DOHH2 (cell line): ENCODE data around the gene MAP2K6.

Experiments
- H3F3A ChIP-seq: fragments of 200-600 bp; sonication (generic), shearing (Covaris generic); 2 replicates; pipeline ENCODE4 v1.6.0; 2016; ENCODE audit warnings: antibody characterized with exemption, mild to moderate bottlenecking; ENCODE audit not compliant: control insufficient read depth, insufficient read depth
- H3K27ac ChIP-seq: fragments of 200-600 bp; sonication (generic); 2 replicates; pipeline ENCODE4 v1.5.1; 2014; ENCODE audit warnings: low read depth, mild to moderate bottlenecking, low read length, moderate library complexity
- H3K27me3 ChIP-seq: fragments of 200-600 bp; sonication (generic); 2 replicates; pipeline ENCODE4 v1.6.1; 2014; ENCODE audit warnings: mild to moderate bottlenecking, low read length, mixed read lengths; ENCODE audit not compliant: control insufficient read depth
- H3K36me3 ChIP-seq: fragments of 200-600 bp; sonication (generic); 2 replicates; pipeline ENCODE4 v1.6.1; 2014; ENCODE audit warnings: mild to moderate bottlenecking, low read length, moderate library complexity, mixed read lengths; ENCODE audit not compliant: control insufficient read depth
- H3K4me1 ChIP-seq: fragments of 200-600 bp; sonication (generic); 2 replicates; pipeline ENCODE4 v1.6.1; 2014; ENCODE audit warnings: mild to moderate bottlenecking, low read length, mixed read lengths; ENCODE audit not compliant: control insufficient read depth
- H3K4me2 ChIP-seq: fragments of 200-600 bp; sonication (generic); 2 replicates; pipeline ENCODE4 v1.6.0; 2014; ENCODE audit warnings: mild to moderate bottlenecking, low read length, moderate library complexity
- H3K4me3 ChIP-seq: fragments of 200-600 bp; sonication (generic); 2 replicates; pipeline ENCODE4 v1.5.1; 2014; ENCODE audit warnings: mild to moderate bottlenecking, low read length, mixed read lengths
- H3K79me2 ChIP-seq: fragments of 200-600 bp; sonication (generic); 2 replicates; pipeline ENCODE4 v1.6.1; 2014; ENCODE audit warnings: mild to moderate bottlenecking, low read length, mixed read lengths; ENCODE audit not compliant: control insufficient read depth
- H3K9me2 ChIP-seq: fragments of 200-600 bp; sonication (generic); replicated peaks from 2 replicates; pipeline ENCODE4 v1.6.1; 2014; ENCODE audit warnings: mild to moderate bottlenecking, low read length, mixed read lengths; ENCODE audit not compliant: control insufficient read depth
- H3K9me3 ChIP-seq: fragments of 200-600 bp; sonication (generic); 2 replicates; pipeline ENCODE4 v1.6.1; 2014; ENCODE audit warnings: antibody characterized with exemption, low read length, mixed read lengths; ENCODE audit not compliant: control insufficient read depth, insufficient read depth
- H4K20me1 ChIP-seq: fragments of 200-600 bp; sonication (generic); 2 replicates; pipeline ENCODE4 v1.6.0; 2014; ENCODE audit warnings: low read depth, mild to moderate bottlenecking, antibody characterized with exemption, low read length, moderate library complexity; ENCODE audit not compliant: control insufficient read depth, insufficient read depth
- EZH2phosphoT487 ChIP-seq: fragments of 200-600 bp; sonication (generic); IDR thresholded peaks from 2 replicates; pipeline ENCODE4 v1.6.1; 2017; ENCODE audit warnings: borderline replicate concordance, mild to moderate bottlenecking, antibody characterized with exemption, low read length, moderate library complexity, mixed read lengths
- TF ChIP-seq, protein P1 (sequence below): fragments of 200-600 bp; sonication (generic); IDR thresholded peaks from one replicate; pipeline ENCODE4 v1.5.1; 2014; ENCODE audit warnings: antibody characterized with exemption, mild to moderate bottlenecking, low read depth, low read length; ENCODE audit not compliant: poor library complexity, severe bottlenecking

The MAP2K6 gene

DNA sequence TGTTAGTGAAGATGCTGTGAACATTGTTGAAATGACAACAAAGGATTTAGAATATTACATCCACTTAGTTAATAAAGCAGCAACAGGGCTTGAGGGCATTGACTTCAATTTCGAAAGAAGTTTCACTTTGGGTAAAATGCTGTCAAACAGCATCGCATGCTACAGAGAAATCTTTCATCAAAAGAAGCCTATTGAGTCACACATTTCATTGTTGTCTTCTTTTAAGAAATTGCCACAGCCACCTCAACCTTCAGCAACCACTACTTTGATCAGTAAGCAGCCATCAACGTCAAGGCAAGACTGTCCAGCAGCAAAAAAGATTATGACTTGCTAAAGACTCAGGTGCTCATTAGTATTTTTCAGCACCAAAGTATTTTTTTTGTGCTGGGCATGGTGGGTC, 13.2 kb upstream of the MAP2K6 start:
- H4K20me1 ChIP-seq: no peaks in the 10 kb centered on the region
- no peaks in the 10 kb centered on the region for H3K36me3 ChIP-seq
- no peak overlapping the region for H3K4me3 ChIP-seq
- no peak overlapping the region for H3K27ac ChIP-seq
- no peak for TF ChIP-seq EZH2phosphoT487
- TF ChIP-seq, protein P1, sequence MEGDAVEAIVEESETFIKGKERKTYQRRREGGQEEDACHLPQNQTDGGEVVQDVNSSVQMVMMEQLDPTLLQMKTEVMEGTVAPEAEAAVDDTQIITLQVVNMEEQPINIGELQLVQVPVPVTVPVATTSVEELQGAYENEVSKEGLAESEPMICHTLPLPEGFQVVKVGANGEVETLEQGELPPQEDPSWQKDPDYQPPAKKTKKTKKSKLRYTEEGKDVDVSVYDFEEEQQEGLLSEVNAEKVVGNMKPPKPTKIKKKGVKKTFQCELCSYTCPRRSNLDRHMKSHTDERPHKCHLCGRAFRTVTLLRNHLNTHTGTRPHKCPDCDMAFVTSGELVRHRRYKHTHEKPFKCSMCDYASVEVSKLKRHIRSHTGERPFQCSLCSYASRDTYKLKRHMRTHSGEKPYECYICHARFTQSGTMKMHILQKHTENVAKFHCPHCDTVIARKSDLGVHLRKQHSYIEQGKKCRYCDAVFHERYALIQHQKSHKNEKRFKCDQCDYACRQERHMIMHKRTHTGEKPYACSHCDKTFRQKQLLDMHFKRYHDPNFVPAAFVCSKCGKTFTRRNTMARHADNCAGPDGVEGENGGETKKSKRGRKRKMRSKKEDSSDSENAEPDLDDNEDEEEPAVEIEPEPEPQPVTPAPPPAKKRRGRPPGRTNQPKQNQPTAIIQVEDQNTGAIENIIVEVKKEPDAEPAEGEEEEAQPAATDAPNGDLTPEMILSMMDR: no peak
- H3K79me2 ChIP-seq: no peaks in the 10 kb centered on the region
- no peaks in the 10 kb centered on the region for H3K9me3 ChIP-seq
- H3F3A ChIP-seq: no peaks in the 10 kb centered on the region
- H3K4me2 ChIP-seq: no peak overlapping the region
- H3K4me1 ChIP-seq: no peaks in the 10 kb centered on the region
- peaks cover 5% of the 10 kb centered on the region for H3K27me3 ChIP-seq
- no peaks in the 10 kb centered on the region for H3K9me2 ChIP-seq

GRCh38 chr17:69402052-69402451, 12.4 kb upstream of the MAP2K6 start:
- Histone ChIP-seq H3K27ac (no peak overlapping the region), H3K36me3 (no peaks in the 10 kb centered on the region), H3K9me2 (no peaks in the 10 kb centered on the region), H3K4me1 (no peaks in the 10 kb centered on the region), H3K4me2 (no peak overlapping the region), H3K4me3 (no peak overlapping the region), H3F3A (no peaks in the 10 kb centered on the region), H3K27me3 (peaks cover 5% of the 10 kb centered on the region), H3K79me2 (no peaks in the 10 kb centered on the region), H4K20me1 (no peaks in the 10 kb centered on the region), H3K9me3 (no peaks in the 10 kb centered on the region)
- no peak for TF ChIP-seq EZH2phosphoT487
- TF ChIP-seq, protein P1: no peak

- no peak overlapping the region for H3K4me2 ChIP-seq
- H3K9me2 ChIP-seq: no peaks in the 10 kb centered on the region
- no peaks in the 10 kb centered on the region for H3K9me3 ChIP-seq
- no peaks in the 10 kb centered on the region for H4K20me1 ChIP-seq
- no peaks in the 10 kb centered on the region for H3F3A ChIP-seq
- no peak overlapping the region for H3K27ac ChIP-seq
- no peaks in the 10 kb centered on the region for H3K4me1 ChIP-seq
- no peak overlapping the region for H3K4me3 ChIP-seq
- H3K36me3 ChIP-seq: no peaks in the 10 kb centered on the region
- no peaks in the 10 kb centered on the region for H3K79me2 ChIP-seq
- H3K27me3 ChIP-seq: peaks cover 5% of the 10 kb centered on the region
- TF ChIP-seq EZH2phosphoT487: no peak
- TF ChIP-seq, protein P1: no peak
Observed at GRCh38 chr17:69404399-69404798, 10.1 kb upstream of the MAP2K6 start.

- Histone ChIP-seq H3K4me2 (no peak overlapping the region), H3K27ac (no peak overlapping the region)
Observed at GRCh38 chr17:69405096-69405495, 9.4 kb upstream of the MAP2K6 start.

More at GRCh38 chr17:69405096-69405495, 9.4 kb upstream of the MAP2K6 start:
- H3K9me2 ChIP-seq: no peaks in the 10 kb centered on the region
- no peaks in the 10 kb centered on the region for H3K36me3 ChIP-seq
- no peaks in the 10 kb centered on the region for H3K79me2 ChIP-seq
- no peak overlapping the region for H3K4me3 ChIP-seq
- TF ChIP-seq, protein P1: no peak
- no peak for TF ChIP-seq EZH2phosphoT487
- H3K27me3 ChIP-seq: peaks cover 5% of the 10 kb centered on the region
- H3F3A ChIP-seq: no peaks in the 10 kb centered on the region
- no peaks in the 10 kb centered on the region for H4K20me1 ChIP-seq
- H3K4me1 ChIP-seq: no peaks in the 10 kb centered on the region
- H3K9me3 ChIP-seq: no peaks in the 10 kb centered on the region
